SK-N-SH (cell line): ENCODE results near the gene TFEB. TPM values are rescaled to one million over a fixed set of nuclear protein-coding genes. Genes with fewer than 3 reads are reported as not detected.

ENCODE experiments used
- CTCF ChIA-PET: fragments of 300-600, 350-600 bp; formaldehyde crosslinking; extraction: SDS; loops from one replicate; lab custom pipeline; 2021; lab: Yijun Ruan, JAX
- POLR2A ChIA-PET: fragments of 350-600 bp; sonication (Branson Sonifier 250); formaldehyde crosslinking; extraction: SDS; loops from one replicate; lab custom pipeline; 2020; ENCODE audit warnings: antibody characterized with exemption, inconsistent platforms; lab: Yijun Ruan, JAX
- DNase-seq: peaks from one replicate; pipeline ENCODE4 v3.0.0; 2012
- H2AFZ ChIP-seq: fragments of 200-600 bp; sonication (generic); 2 replicates; pipeline ENCODE4 v1.8.1; 2016; ENCODE audit warnings: antibody characterized with exemption, mild to moderate bottlenecking, low read depth
- H3F3A ChIP-seq: fragments of 200-600 bp; sonication (generic); replicated peaks from 2 replicates; pipeline ENCODE3; 2016; ENCODE audit warnings: antibody characterized with exemption, mild to moderate bottlenecking; ENCODE audit not compliant: insufficient read depth
- H3K27ac ChIP-seq, 2 experiments: fragments of 200-500 bp in 1 of 2; fragments of 200-600 bp in 1 of 2; sonication (Bioruptor generic) in 1 of 2; sonication (generic), shearing (Covaris generic) in 1 of 2; 2 replicates each; pipeline versions ENCODE4 v1.5.1 to v1.6.1; 2014 to 2016; ENCODE audit warnings: low read depth in 2 of 2, inconsistent platforms in 1 of 2, low read length in 1 of 2, mild to moderate bottlenecking in 1 of 2, mixed read lengths in 1 of 2
- H3K27me3 ChIP-seq: fragments of 200-600 bp; sonication (generic), shearing (Covaris generic); 2 replicates; pipeline ENCODE4 v1.6.1; 2016; ENCODE audit warnings: mixed run types; ENCODE audit not compliant: insufficient read depth
- H3K36me3 ChIP-seq, 2 experiments: fragments of 200-500 bp in 1 of 2; fragments of 200-600 bp in 1 of 2; sonication (Bioruptor generic) in 1 of 2; sonication (generic) in 1 of 2; replicated peaks in 1 of 2; 2 replicates each; pipeline versions ENCODE3 to v1.5.1; 2014 to 2016; ENCODE audit warnings: low read length in 1 of 2, mild to moderate bottlenecking in 1 of 2; ENCODE audit not compliant: insufficient read depth in 2 of 2, control insufficient read depth in 1 of 2
- H3K4me1 ChIP-seq, 2 experiments: fragments of 200-500 bp in 1 of 2; fragments of 200-600 bp in 1 of 2; sonication (Bioruptor generic) in 1 of 2; sonication (generic), shearing (Covaris generic) in 1 of 2; 2 replicates each; pipeline versions ENCODE4 v1.5.1 to v1.6.1; 2014 to 2016; ENCODE audit warnings: low read depth in 1 of 2, low read length in 1 of 2, mixed run types in 1 of 2; ENCODE audit not compliant: insufficient read depth in 2 of 2, control insufficient read depth in 1 of 2
- H3K4me2 ChIP-seq: fragments of 200-600 bp; sonication (generic), shearing (Covaris generic); 2 replicates; pipeline ENCODE4 v1.6.1; 2017; ENCODE audit warnings: mixed run types
- H3K4me3 ChIP-seq, 2 experiments: fragments of 200-500 bp in 1 of 2; fragments of 200-600 bp in 1 of 2; sonication (Bioruptor generic) in 1 of 2; sonication (generic), shearing (Covaris generic) in 1 of 2; 2 replicates each; pipeline versions ENCODE4 v1.5.1 to v1.8.1; 2014 to 2016; ENCODE audit warnings: low read depth in 2 of 2, inconsistent platforms in 1 of 2, low read length in 1 of 2, mild to moderate bottlenecking in 1 of 2, mixed read lengths in 1 of 2, moderate library complexity in 1 of 2
- H3K79me2 ChIP-seq: fragments of 200-600 bp; sonication (generic); 2 replicates; pipeline ENCODE4 v1.8.1; 2017; ENCODE audit warnings: mild to moderate bottlenecking; ENCODE audit not compliant: insufficient read depth
- H3K9ac ChIP-seq: fragments of 200-600 bp; sonication (generic); 2 replicates; pipeline ENCODE4 v1.6.1; 2017; ENCODE audit warnings: mixed run types
- H3K9me2 ChIP-seq: fragments of 200-600 bp; sonication (generic); 2 replicates; pipeline ENCODE4 v1.6.1; 2017; ENCODE audit warnings: mixed run types
- H3K9me3 ChIP-seq: fragments of 200-600 bp; sonication (generic); 2 replicates; pipeline ENCODE4 v1.6.1; 2017; ENCODE audit warnings: mixed run types, mild to moderate bottlenecking, moderate library complexity
- H4K20me1 ChIP-seq: fragments of 200-600 bp; sonication (generic); 2 replicates; pipeline ENCODE4 v1.6.1; 2017; ENCODE audit warnings: mild to moderate bottlenecking, mixed run types; ENCODE audit not compliant: insufficient read depth
- ELF1 ChIP-seq: IDR thresholded peaks from 2 replicates; pipeline ENCODE4 v1.4.0; 2012
- FOXJ3 ChIP-seq: sonication (generic); formaldehyde crosslinking; IDR thresholded peaks from 2 replicates; pipeline ENCODE4 v1.5.1; 2020; ENCODE audit warnings: mild to moderate bottlenecking, missing genetic modification reagents
- GABPA ChIP-seq: IDR thresholded peaks from 2 replicates; pipeline ENCODE4 v1.4.0; 2012; ENCODE audit warnings: low read depth, mild to moderate bottlenecking
- GATA2 ChIP-seq: sonication (generic); formaldehyde crosslinking; IDR thresholded peaks from 2 replicates; pipeline ENCODE4 v1.5.0; 2020; ENCODE audit warnings: mild to moderate bottlenecking, missing genetic modification reagents
- JUND ChIP-seq: IDR thresholded peaks from 2 replicates; pipeline ENCODE4 v1.4.0; 2012
- MXI1 ChIP-seq: IDR thresholded peaks from 2 replicates; pipeline ENCODE4 v1.6.1; 2012; ENCODE audit warnings: mild to moderate bottlenecking, low read depth, low read length, improper control_type of control experiment
- NFIC ChIP-seq: IDR thresholded peaks from 2 replicates; pipeline ENCODE4 v1.4.0; 2012; ENCODE audit warnings: borderline replicate concordance
- RFX5 ChIP-seq: IDR thresholded peaks from 2 replicates; pipeline ENCODE4 v1.6.1; 2012; ENCODE audit warnings: mild to moderate bottlenecking, improper control_type of control experiment, low read length
- SIN3A ChIP-seq: IDR thresholded peaks from 2 replicates; pipeline ENCODE4 v1.6.1; 2012; ENCODE audit warnings: low read depth, mild to moderate bottlenecking, low read length, moderate library complexity, borderline replicate concordance
- SMC3 ChIP-seq: IDR thresholded peaks from 2 replicates; pipeline ENCODE4 v1.6.1; 2012; ENCODE audit warnings: low read depth, low read length, improper control_type of control experiment
- TAF1 ChIP-seq: IDR thresholded peaks from 2 replicates; pipeline ENCODE4 v1.6.1; 2012; ENCODE audit warnings: low read depth, mild to moderate bottlenecking, low read length, moderate library complexity, borderline replicate concordance
- TCF12 ChIP-seq: IDR thresholded peaks from 2 replicates; pipeline ENCODE4 v1.4.0; 2012
- TEAD4 ChIP-seq: IDR thresholded peaks from 2 replicates; pipeline ENCODE4 v1.4.0; 2012; ENCODE audit warnings: mild to moderate bottlenecking, borderline replicate concordance; ENCODE audit not compliant: insufficient read depth
- ZBTB33 ChIP-seq: IDR thresholded peaks from 2 replicates; pipeline ENCODE4 v1.4.0; 2012; ENCODE audit warnings: low read depth, borderline replicate concordance
- WGBS: methylation state at CpG from one replicate; pipeline ENCODE4 v1.1.6; 2017; ENCODE audit warnings: low lambda C conversion rate; 5-methylcytosine and 5-hydroxymethylcytosine counted together
- polyA plus RNA-seq, 3 experiments: library from polyadenylated mRNA; depleted of rRNA; stranded (reverse); fragments of >200 nt; gene quantifications; 2 replicates each; pipeline ENCODE4 v1.2.3, GENCODE V29; 2012
- TF ChIP-seq, protein P1 (sequence below): IDR thresholded peaks from 2 replicates; pipeline ENCODE4 v1.4.0; 2012; ENCODE audit warnings: low read depth
- TF ChIP-seq, protein P2 (sequence below): IDR thresholded peaks from 2 replicates; pipeline ENCODE4 v1.4.0; 2012; ENCODE audit warnings: low read depth, borderline replicate concordance

TFEB gene
- polyA plus RNA-seq, 1 of the 3 experiments (the other 2 are of a cell fraction): 6.2 TPM

- Histone ChIP-seq H3K27me3 (no peaks in the 10 kb centered on the region), H3K9me2 (no peaks in the 10 kb centered on the region), H3K36me3 (no peaks in the 10 kb centered on the region), H4K20me1 (no peaks in the 10 kb centered on the region), H3K4me1 (peaks cover 37 to 52% of the 10 kb centered on the region in 2 experiments), H3K27ac (peak overlapping the region; percentile 81 to 96), H3F3A (peaks cover 10% of the 10 kb centered on the region), H3K9me3 (no peaks in the 10 kb centered on the region), H3K4me3 (peak overlapping the region; percentile 71 to 72), H3K4me2 (peak overlapping the region; percentile 93), H3K79me2 (peaks cover 46% of the 10 kb centered on the region), H3K9ac (peak overlapping the region; percentile 58), H2AFZ (peak overlapping the region; percentile 80; the same call in 1 of the 2 replicates)
- POLR2A ChIA-PET: interaction anchor here (0.6 to 3.6 kb wide), 8 partner anchors 20 to 83 kb away, joined by 3 to 23 read pairs (median 4); partner anchors contain the start of gene TOMM6
- 56% methylated on average over 2 of the region's 11 CpGs for WGBS
- no peak for DNase-seq
- CTCF ChIA-PET: interaction anchor here (0.8 to 6.4 kb wide), 12 partner anchors 17 to 365 kb away, joined by 3 to 53 read pairs (median 6); partner anchors contain the start of genes FRS3 and TOMM6
- TF ChIP-seq JUND (no peak), ELF1 (no peak), GATA2 (no peak), NFIC (no peak), ZBTB33 (no peak), MXI1 (no peak), TCF12 (no peak), SMC3 (no peak), RFX5 (no peak), TEAD4 (no peak), TAF1 (no peak), SIN3A (no peak), GABPA (no peak), FOXJ3 (CRISPR knock-in tag) (no peak)
- TF ChIP-seq, protein P1, sequence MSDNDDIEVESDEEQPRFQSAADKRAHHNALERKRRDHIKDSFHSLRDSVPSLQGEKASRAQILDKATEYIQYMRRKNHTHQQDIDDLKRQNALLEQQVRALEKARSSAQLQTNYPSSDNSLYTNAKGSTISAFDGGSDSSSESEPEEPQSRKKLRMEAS: no peak
- TF ChIP-seq, protein P2, sequence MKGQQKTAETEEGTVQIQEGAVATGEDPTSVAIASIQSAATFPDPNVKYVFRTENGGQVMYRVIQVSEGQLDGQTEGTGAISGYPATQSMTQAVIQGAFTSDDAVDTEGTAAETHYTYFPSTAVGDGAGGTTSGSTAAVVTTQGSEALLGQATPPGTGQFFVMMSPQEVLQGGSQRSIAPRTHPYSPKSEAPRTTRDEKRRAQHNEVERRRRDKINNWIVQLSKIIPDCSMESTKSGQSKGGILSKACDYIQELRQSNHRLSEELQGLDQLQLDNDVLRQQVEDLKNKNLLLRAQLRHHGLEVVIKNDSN: no peak
Measured at GRCh38 chr6:41733360-41733706, 2.1 kb downstream of the TFEB start.
